Activated CD4-positive, alpha-beta memory T cell treated with anti-CD3 and anti-CD28 coated beads, Interleukin-2, amount 10 ng/mL, durations not matched to agents 7 days and 5 days (primary cell): ENCODE data around the gene HBP1. TPM values are rescaled to one million over a fixed set of nuclear protein-coding genes. Genes with fewer than 3 reads are reported as not detected.

ENCODE experiments used
- CTCF ChIA-PET: fragments of 350-600 bp; sonication (Branson Sonifier 250); formaldehyde crosslinking; loops from one replicate; lab custom pipeline; 2021; ENCODE audit warnings: antibody characterized with exemption, inconsistent platforms; lab: Charles Lee
- POLR2A ChIA-PET: fragments of 350-600 bp; sonication (Branson Sonifier 250); formaldehyde crosslinking; loops from one replicate; lab custom pipeline; 2021; ENCODE audit warnings: antibody characterized with exemption; lab: Charles Lee
- DNase-seq: peaks from one replicate; pipeline ENCODE4 v3.0.0-alpha.2; 2020
- H3K27ac Mint-ChIP-seq: one replicate; pipeline ENCODE4 v1.8.0; 2021; ENCODE audit warnings: mild to moderate bottlenecking, mixed read lengths
- H3K27me3 Mint-ChIP-seq: one replicate; pipeline ENCODE4 v1.8.0; 2021; ENCODE audit warnings: mixed read lengths
- H3K36me3 Mint-ChIP-seq: one replicate; pipeline ENCODE4 v1.8.0; 2021; ENCODE audit warnings: low read depth, mixed read lengths
- H3K4me1 Mint-ChIP-seq: one replicate; pipeline ENCODE4 v1.8.0; 2021; ENCODE audit warnings: mixed read lengths
- H3K4me3 Mint-ChIP-seq: one replicate; pipeline ENCODE4 v1.8.0; 2021; ENCODE audit warnings: mild to moderate bottlenecking, mixed read lengths
- H3K9me3 Mint-ChIP-seq: one replicate; pipeline ENCODE4 v1.8.0; 2021; ENCODE audit warnings: mixed read lengths
- total RNA-seq, 2 experiments: library from RNA; stranded (reverse); gene quantifications; one replicate each; pipeline ENCODE4 v1.2.3, GENCODE V29; 2021

The HBP1 gene
- total RNA-seq, 2 experiments from 2014 or later = 44.0 to 45.5 TPM

DNA sequence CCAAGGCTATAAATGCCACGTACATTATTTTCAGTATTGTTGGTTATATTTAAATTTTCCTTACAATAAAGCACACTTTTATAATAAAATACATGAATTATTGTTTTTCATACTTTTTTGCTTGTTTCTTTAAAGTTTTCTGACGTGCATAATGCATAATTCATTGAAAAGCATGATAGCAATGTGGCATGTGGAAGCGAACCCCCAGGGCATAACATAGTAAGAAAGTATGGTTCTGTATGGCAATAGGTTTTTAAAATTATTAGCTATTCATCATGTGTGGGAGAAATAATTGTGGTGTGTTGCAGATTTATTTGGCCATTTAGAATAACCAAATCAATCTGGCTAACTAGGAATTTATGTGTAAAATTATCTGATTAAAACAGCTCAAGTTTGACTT lies 7.4 kb upstream of the HBP1 start:
- Mint-ChIP-seq H3K36me3 (no peaks in the 10 kb centered on the region), H3K27ac (no peak overlapping the region), H3K4me1 (peaks cover 3% of the 10 kb centered on the region), H3K9me3 (no peaks in the 10 kb centered on the region), H3K27me3 (peaks cover 7% of the 10 kb centered on the region), H3K4me3 (no peak overlapping the region)
- DNase-seq = no peak
- POLR2A ChIA-PET = no interaction called here
- CTCF ChIA-PET = no interaction called here

DNA sequence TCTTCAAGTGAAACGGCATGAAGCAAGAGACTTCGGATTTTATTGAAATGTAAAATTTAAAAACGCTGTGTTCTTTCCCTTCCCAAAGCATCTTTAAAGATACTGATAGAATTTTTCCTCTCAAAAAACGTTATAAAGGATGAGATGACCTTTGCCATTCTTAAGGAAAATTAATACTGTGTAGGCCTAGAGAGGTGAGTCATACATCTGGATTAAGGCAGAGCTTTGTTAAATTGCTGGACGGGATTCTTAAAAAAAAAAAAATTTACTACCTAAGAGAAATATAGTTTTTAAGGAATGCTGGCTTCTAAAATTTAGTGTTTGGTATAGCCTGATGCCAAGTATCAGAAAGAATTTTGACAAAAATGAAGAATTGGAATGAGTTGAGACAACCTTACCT lies 6.3 kb upstream of the HBP1 start:
- POLR2A ChIA-PET = no interaction called here
- CTCF ChIA-PET = no interaction called here
- no peak for DNase-seq

GRCh38 chr7:107164092-107164491 lies 4.7 kb upstream of the HBP1 start:
- H3K27me3 Mint-ChIP-seq = peaks cover 7% of the 10 kb centered on the region
- H3K9me3 Mint-ChIP-seq = no peaks in the 10 kb centered on the region
- no peak for DNase-seq
- H3K4me3 Mint-ChIP-seq = no peak overlapping the region
- no peak overlapping the region for H3K27ac Mint-ChIP-seq
- POLR2A ChIA-PET = no interaction called here
- no peaks in the 10 kb centered on the region for H3K36me3 Mint-ChIP-seq
- CTCF ChIA-PET = interaction anchor here (1.7 kb wide), 1 partner anchor 16 kb away, joined by 8 read pairs; no protein-coding TSS in a partner anchor
- H3K4me1 Mint-ChIP-seq = peaks cover 12% of the 10 kb centered on the region

More for the DNA sequence above, 6.3 kb upstream of the HBP1 start:
- no peak overlapping the region for H3K4me3 Mint-ChIP-seq
- H3K4me1 Mint-ChIP-seq = peaks cover 6% of the 10 kb centered on the region
- H3K36me3 Mint-ChIP-seq = no peaks in the 10 kb centered on the region
- H3K9me3 Mint-ChIP-seq = no peaks in the 10 kb centered on the region
- H3K27ac Mint-ChIP-seq = no peak overlapping the region
- peaks cover 7% of the 10 kb centered on the region for H3K27me3 Mint-ChIP-seq

DNA sequence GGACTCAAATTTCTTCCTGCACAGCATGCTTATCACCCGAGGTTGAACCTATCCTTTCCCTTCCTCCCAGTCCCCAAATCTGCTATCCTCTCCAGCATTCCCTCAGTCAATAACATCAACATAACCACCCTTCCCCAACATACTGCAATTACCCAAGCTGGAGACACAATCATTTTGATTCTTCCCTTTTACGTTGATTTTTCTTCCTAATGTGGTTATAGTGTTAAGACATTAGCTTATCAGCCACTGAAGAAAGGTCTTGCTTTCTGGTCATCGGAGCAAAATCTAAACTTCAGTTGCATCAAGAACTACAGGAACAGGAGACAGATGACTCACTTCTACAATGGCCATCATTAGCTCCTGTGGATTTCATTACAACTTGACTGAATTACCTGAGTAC lies 3.5 kb upstream of the HBP1 start:
- no peak overlapping the region for H3K27ac Mint-ChIP-seq

GRCh38 chr7:107166736-107167426 lies 1.9 kb upstream of the HBP1 start:
- CTCF ChIA-PET = interaction anchor here (0.8 to 4.8 kb wide), 3 partner anchors 14 to 942 kb away, joined by 4 to 45 read pairs (median 5); no protein-coding TSS in a partner anchor
- POLR2A ChIA-PET = interaction anchor here (1.4 to 3.3 kb wide), 4 partner anchors 10 to 350 kb away, joined by 4 to 17 read pairs (median 6); no protein-coding TSS in a partner anchor
- H3K27me3 Mint-ChIP-seq = peaks cover 7% of the 10 kb centered on the region

More for the DNA sequence above, 3.5 kb upstream of the HBP1 start:
- Mint-ChIP-seq H3K36me3 (no peaks in the 10 kb centered on the region), H3K9me3 (no peaks in the 10 kb centered on the region), H3K4me3 (no peak overlapping the region), H3K27me3 (peaks cover 7% of the 10 kb centered on the region), H3K4me1 (peaks cover 15% of the 10 kb centered on the region)
- DNase-seq = no peak
- CTCF ChIA-PET = interaction anchor here (0.6 to 1.7 kb wide), 4 partner anchors 13 to 709 kb away, joined by 3 to 8 read pairs (median 3); no protein-coding TSS in a partner anchor
- POLR2A ChIA-PET = no interaction called here

DNA sequence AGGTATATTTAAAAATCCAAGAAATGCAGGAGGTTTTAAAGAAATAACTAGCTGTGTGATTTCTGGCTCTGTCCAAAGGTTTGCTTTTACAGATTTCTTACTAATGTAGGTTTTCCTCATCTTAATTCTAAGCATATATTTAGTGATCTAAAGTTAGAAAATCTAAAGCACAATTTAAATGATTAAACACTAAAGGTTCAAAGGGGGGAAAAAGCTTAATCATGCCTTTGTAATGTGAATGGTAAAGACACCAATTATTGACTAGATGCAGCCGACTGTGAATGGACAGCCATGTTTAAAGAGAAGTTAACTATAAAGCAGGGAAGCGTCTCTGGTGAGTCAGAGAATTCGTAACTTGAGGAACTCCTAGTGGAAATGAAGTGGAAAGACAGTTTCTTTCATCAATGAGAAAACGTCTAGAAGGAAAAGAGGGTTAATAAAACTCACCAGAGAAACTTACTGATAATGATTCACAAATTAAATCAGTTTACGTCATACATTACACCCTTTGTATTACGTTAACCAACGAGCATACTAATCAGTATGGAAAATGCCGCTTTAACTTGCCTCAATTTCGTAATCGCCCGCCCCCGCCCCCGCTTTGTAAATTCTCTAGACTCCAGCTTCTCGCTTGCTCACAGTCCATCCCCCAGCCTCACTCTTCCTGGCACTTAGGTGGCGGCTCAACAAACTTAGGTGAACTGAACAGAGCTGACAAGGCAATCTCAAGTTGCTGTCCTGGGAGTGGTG lies 1.1 kb upstream of the HBP1 start:
- peaks cover 7% of the 10 kb centered on the region for H3K27me3 Mint-ChIP-seq
- peaks cover 24% of the 10 kb centered on the region for H3K4me1 Mint-ChIP-seq
- H3K9me3 Mint-ChIP-seq = no peaks in the 10 kb centered on the region
- ChIA-PET CTCF (interaction anchor here (0.6 to 4.8 kb wide), 7 partner anchors 9 to 712 kb away, joined by 3 to 45 read pairs (median 4); partner anchors contain the start of gene CBLL1), POLR2A (interaction anchor here (0.6 to 3.8 kb wide), 20 partner anchors 9 to 1402 kb away, joined by 3 to 53 read pairs (median 9); partner anchors contain the start of genes CBLL1, CCDC71L, COG5 and DLD)
- H3K4me3 Mint-ChIP-seq = peak overlapping the region; percentile 90
- no peak for DNase-seq
- peak overlapping the region; percentile 94 for H3K27ac Mint-ChIP-seq
- no peaks in the 10 kb centered on the region for H3K36me3 Mint-ChIP-seq

More at GRCh38 chr7:107166736-107167426, 1.9 kb upstream of the HBP1 start:
- Mint-ChIP-seq H3K36me3 (no peaks in the 10 kb centered on the region), H3K4me3 (peak overlapping the region; percentile 90), H3K4me1 (peaks cover 22% of the 10 kb centered on the region), H3K27ac (peak overlapping the region; percentile 94), H3K9me3 (no peaks in the 10 kb centered on the region)
- no peak for DNase-seq

DNA sequence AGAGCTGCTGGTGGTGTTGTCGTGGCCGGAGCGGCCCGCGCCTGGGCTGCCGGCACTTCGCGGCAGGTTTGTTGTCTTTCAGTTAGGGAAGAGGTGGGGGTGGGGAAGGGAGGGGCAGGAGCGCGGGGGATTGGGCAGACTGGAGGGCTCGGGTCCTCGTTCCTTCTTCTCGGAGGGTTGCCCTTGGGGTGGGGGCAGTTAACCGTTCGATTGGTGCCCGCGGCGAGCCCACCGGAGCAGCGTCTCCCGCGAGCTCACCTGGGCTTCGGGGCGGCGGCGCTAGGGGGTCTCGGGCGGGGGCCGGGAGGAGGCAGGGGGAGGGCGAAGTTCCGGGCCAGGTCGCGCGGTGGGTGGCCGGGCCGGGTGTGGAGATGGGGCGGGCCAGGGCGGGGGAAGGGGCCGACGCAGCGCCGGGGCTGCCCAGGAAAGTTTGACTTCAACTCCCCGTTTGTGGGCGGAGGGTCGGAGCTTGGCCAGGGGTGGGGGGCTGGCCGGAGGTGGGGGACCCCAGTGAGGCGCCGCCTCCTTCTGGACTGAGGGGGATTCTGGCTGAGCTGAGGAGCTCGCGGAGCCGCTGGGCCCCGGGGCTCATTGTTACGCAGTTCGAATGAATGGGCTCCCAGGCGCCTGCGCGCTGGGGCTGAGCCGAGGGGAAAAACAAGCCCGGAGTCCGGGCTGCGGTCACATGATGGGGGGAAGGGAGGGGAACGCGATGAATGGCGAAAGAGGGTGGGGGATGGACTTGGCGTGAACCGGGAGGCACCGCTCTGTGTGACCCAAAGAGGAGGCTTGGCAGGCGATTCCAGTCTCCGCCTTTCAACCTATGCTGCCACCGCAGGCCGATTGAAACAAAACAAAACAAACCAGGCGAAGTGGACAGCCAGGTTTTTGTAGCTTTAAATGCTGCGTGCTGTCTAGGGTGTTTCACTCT lies 582 bp downstream of the HBP1 start:
- peak; percentile 89 for DNase-seq
- Mint-ChIP-seq H3K4me3 (peak overlapping the region; percentile 90), H3K9me3 (no peaks in the 10 kb centered on the region), H3K27me3 (peaks cover 6% of the 10 kb centered on the region), H3K36me3 (no peaks in the 10 kb centered on the region), H3K4me1 (peaks cover 41% of the 10 kb centered on the region), H3K27ac (peak overlapping the region; percentile 94)
- POLR2A ChIA-PET = interaction anchor here (0.6 to 3.8 kb wide), 32 partner anchors 10 to 1400 kb away, joined by 3 to 53 read pairs (median 4); partner anchors contain the start of genes CBLL1, CCDC71L, COG5 and DLD
- CTCF ChIA-PET = interaction anchor here (0.7 to 4.8 kb wide), 8 partner anchors 11 to 710 kb away, joined by 3 to 45 read pairs (median 4); partner anchors contain the start of gene CBLL1

GRCh38 chr7:107170051-107170915 lies 1.5 kb downstream of the HBP1 start:
- Mint-ChIP-seq H3K9me3 (no peaks in the 10 kb centered on the region), H3K4me1 (peaks cover 47% of the 10 kb centered on the region), H3K36me3 (no peaks in the 10 kb centered on the region), H3K4me3 (peak overlapping the region; percentile 90), H3K27ac (peak overlapping the region; percentile 93), H3K27me3 (peaks cover 2% of the 10 kb centered on the region)
- DNase-seq = no peak
- CTCF ChIA-PET = interaction anchor here (0.7 to 4.8 kb wide), 5 partner anchors 10 to 31 kb away, joined by 3 to 45 read pairs (median 4); no protein-coding TSS in a partner anchor
- POLR2A ChIA-PET = interaction anchor here (0.6 to 3.8 kb wide), 17 partner anchors 11 to 885 kb away, joined by 3 to 53 read pairs (median 5); partner anchors contain the start of genes CBLL1, CCDC71L, COG5 and DUS4L

- Mint-ChIP-seq H3K9me3 (no peaks in the 10 kb centered on the region), H3K27me3 (no peaks in the 10 kb centered on the region), H3K4me3 (no peak overlapping the region), H3K4me1 (peaks cover 44% of the 10 kb centered on the region), H3K27ac (no peak overlapping the region), H3K36me3 (no peaks in the 10 kb centered on the region)
- no peak for DNase-seq
- CTCF ChIA-PET = interaction anchor here (0.5 to 1.2 kb wide), 4 partner anchors 21 to 289 kb away, joined by 3 to 4 read pairs (median 3); no protein-coding TSS in a partner anchor
- POLR2A ChIA-PET = interaction anchor here (0.9 to 1.0 kb wide), 2 partner anchors 572 to 1400 kb away, joined by 3 read pairs; partner anchors contain the start of gene CBLL1
Measured at GRCh38 chr7:107171496-107171895, 2.7 kb downstream of the HBP1 start.

GRCh38 chr7:107172276-107173032 lies 3.7 kb downstream of the HBP1 start:
- Mint-ChIP-seq H3K4me3 (no peak overlapping the region), H3K27me3 (no peaks in the 10 kb centered on the region), H3K27ac (no peak overlapping the region), H3K4me1 (peaks cover 41% of the 10 kb centered on the region), H3K9me3 (no peaks in the 10 kb centered on the region), H3K36me3 (no peaks in the 10 kb centered on the region)
- ChIA-PET POLR2A (interaction anchor here (1.0 kb wide), 1 partner anchor 571 kb away, joined by 3 read pairs; the partner anchor contains the start of gene CBLL1), CTCF (interaction anchor here (0.6 to 1.2 kb wide), 3 partner anchors 22 to 290 kb away, joined by 3 to 4 read pairs (median 3); no protein-coding TSS in a partner anchor)
- DNase-seq = no peak
